Measurements from ENCODE around the gene ARHGAP44.

DNA sequence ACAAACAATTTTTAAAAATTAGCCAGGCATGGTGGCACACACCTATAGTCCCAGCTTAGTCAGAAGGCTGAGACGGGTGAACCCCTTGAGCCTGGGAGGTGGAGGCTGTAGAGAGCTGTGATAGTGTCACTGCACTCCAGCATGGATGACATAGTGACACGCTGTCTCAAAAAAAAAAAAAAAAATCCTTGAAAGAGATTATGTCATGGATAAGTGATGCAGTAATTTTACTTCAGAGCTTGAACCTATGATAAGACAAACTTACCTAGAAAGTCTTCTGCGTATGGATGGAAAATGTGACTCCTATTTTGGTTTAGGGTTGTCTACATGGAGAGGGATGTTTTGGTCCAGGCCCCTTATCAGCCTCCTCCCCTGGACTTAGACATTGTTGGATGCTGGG is 176.7 kb downstream of the ARHGAP44 start:
- TF ChIP-seq, protein P1, sequence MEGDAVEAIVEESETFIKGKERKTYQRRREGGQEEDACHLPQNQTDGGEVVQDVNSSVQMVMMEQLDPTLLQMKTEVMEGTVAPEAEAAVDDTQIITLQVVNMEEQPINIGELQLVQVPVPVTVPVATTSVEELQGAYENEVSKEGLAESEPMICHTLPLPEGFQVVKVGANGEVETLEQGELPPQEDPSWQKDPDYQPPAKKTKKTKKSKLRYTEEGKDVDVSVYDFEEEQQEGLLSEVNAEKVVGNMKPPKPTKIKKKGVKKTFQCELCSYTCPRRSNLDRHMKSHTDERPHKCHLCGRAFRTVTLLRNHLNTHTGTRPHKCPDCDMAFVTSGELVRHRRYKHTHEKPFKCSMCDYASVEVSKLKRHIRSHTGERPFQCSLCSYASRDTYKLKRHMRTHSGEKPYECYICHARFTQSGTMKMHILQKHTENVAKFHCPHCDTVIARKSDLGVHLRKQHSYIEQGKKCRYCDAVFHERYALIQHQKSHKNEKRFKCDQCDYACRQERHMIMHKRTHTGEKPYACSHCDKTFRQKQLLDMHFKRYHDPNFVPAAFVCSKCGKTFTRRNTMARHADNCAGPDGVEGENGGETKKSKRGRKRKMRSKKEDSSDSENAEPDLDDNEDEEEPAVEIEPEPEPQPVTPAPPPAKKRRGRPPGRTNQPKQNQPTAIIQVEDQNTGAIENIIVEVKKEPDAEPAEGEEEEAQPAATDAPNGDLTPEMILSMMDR (conservative IDR thresholded peaks at IDR 0.05; ENCODE audit: low read length): no peak
- TF ChIP-seq EZH2phosphoT487 (IDR thresholded peaks at IDR 0.05; ENCODE audit: borderline replicate concordance, low read depth, low read length): no peak

All from OCI-LY7 (cell line).